HCT116 (cell line): ENCODE measurements around the gene FRMD4B. TPM values are rescaled to one million over a fixed set of nuclear protein-coding genes. Genes with fewer than 3 reads are reported as not detected.

ENCODE experiments used
- ATAC-seq: fragments of 200-7000 bp; cut with Tn5 transposase; 2 replicates; pipeline ENCODE4 v1.9.1; 2020; ENCODE audit warnings: mild to moderate bottlenecking, moderate library complexity
- BruUV-seq: library from RNA; stranded (reverse); fragments of 400-500 nt; replicated peaks from 2 replicates; lab custom pipeline; 2021; lab: Mats Ljungman, UMichigan
- CTCF ChIA-PET: fragments of 300-600 bp; sonication (Branson Sonifier 250); formaldehyde crosslinking; loops from one replicate; lab custom pipeline; 2021; ENCODE audit warnings: antibody characterized with exemption; lab: Charles Lee
- POLR2A ChIA-PET: fragments of 300-600, 350-600 bp; sonication (Branson Sonifier 250); formaldehyde crosslinking; loops from one replicate; lab custom pipeline; 2021; ENCODE audit warnings: antibody characterized with exemption; lab: Charles Lee
- RAD21 ChIA-PET, 2 experiments: fragments of 300-600 bp; sonication (Branson Sonifier 250); formaldehyde crosslinking; loops; one replicate each; lab custom pipeline; 2023; ENCODE audit warnings: low total read pairs in 2 of 2; ENCODE audit not compliant: uncharacterized antibody in 2 of 2, unreplicated experiment in 2 of 2, low non-redundant PET in 1 of 2; lab: Charles Lee
- DNase-seq: peaks from one replicate; pipeline ENCODE4 v3.0.0-alpha.2; 2010; ENCODE audit warnings: low read depth, low spot score
- H2AFZ ChIP-seq: fragments of 200-600 bp; shearing (Covaris generic), sonication (generic); 2 replicates; pipeline ENCODE4 v1.6.1; 2017; ENCODE audit warnings: low read depth, mixed run types, mixed read lengths, antibody characterized with exemption, low read length; ENCODE audit not compliant: poor library complexity, severe bottlenecking
- H3K27ac ChIP-seq: 2 replicates; pipeline ENCODE4 v1.5.1; 2012; ENCODE audit warnings: low read depth, low read length
- H3K27me3 ChIP-seq: fragments of 200-600 bp; sonication (generic); 2 replicates; pipeline ENCODE4 v1.6.1; 2016; ENCODE audit warnings: mixed run types, low read length, mixed read lengths; ENCODE audit not compliant: insufficient read depth
- H3K36me3 ChIP-seq, 2 experiments: fragments of 200-500 bp in 1 of 2; fragments of 200-600 bp in 1 of 2; sonication (Bioruptor generic) in 1 of 2; sonication (generic) in 1 of 2; 2 replicates each; pipeline versions ENCODE4 v1.5.1 to v1.6.1; 2014 to 2016; ENCODE audit warnings: low read length in 2 of 2, inconsistent platforms in 1 of 2, mixed read lengths in 1 of 2, mixed run types in 1 of 2; ENCODE audit not compliant: insufficient read depth in 2 of 2, control insufficient read depth in 1 of 2
- H3K4me1 ChIP-seq, 2 experiments: fragments of 200-600 bp in 1 of 2; sonication (generic) in 1 of 2; 2 replicates each; pipeline versions ENCODE4 v1.5.1 to v1.6.1; 2012 to 2017; ENCODE audit warnings: low read length in 2 of 2, inconsistent platforms in 1 of 2, mild to moderate bottlenecking in 1 of 2, mixed read lengths in 1 of 2, mixed run types in 1 of 2, moderate library complexity in 1 of 2; ENCODE audit not compliant: insufficient read depth in 2 of 2, control insufficient read depth in 1 of 2
- H3K4me2 ChIP-seq: fragments of 200-600 bp; sonication (generic); 2 replicates; pipeline ENCODE4 v1.6.1; 2017; ENCODE audit warnings: mixed run types, low read length, mixed read lengths
- H3K4me3 ChIP-seq, 2 experiments: fragments of 200-600 bp in 1 of 2; sonication (generic) in 1 of 2; replicated peaks in 1 of 2; 2 replicates each; pipeline ENCODE4 v1.5.1; 2011 to 2016; ENCODE audit warnings: low read length in 2 of 2, control low read depth in 1 of 2, low read depth in 1 of 2, mild to moderate bottlenecking in 1 of 2, mixed read lengths in 1 of 2, mixed run types in 1 of 2
- H3K79me2 ChIP-seq: fragments of 200-600 bp; sonication (generic); 2 replicates; pipeline ENCODE4 v1.6.1; 2017; ENCODE audit warnings: mild to moderate bottlenecking, mixed run types, low read length, moderate library complexity, mixed read lengths; ENCODE audit not compliant: insufficient read depth
- H3K9ac ChIP-seq: fragments of 200-600 bp; sonication (generic); 2 replicates; pipeline ENCODE4 v1.6.1; 2016; ENCODE audit warnings: low read length, mixed read lengths
- H3K9me2 ChIP-seq: fragments of 200-600 bp; sonication (generic), shearing (Covaris generic); 2 replicates; pipeline ENCODE4 v1.6.1; 2017; ENCODE audit warnings: mixed run types, mild to moderate bottlenecking, moderate library complexity; ENCODE audit not compliant: insufficient read depth
- H3K9me3 ChIP-seq, 2 experiments: fragments of 200-500 bp in 1 of 2; fragments of 200-600 bp in 1 of 2; sonication (Bioruptor generic) in 1 of 2; sonication (generic) in 1 of 2; 2 replicates each; pipeline ENCODE4 v1.6.1; 2014 to 2017; ENCODE audit warnings: low read length in 2 of 2, mixed read lengths in 2 of 2, inconsistent platforms in 1 of 2, low read depth in 1 of 2, mild to moderate bottlenecking in 1 of 2, mixed run types in 1 of 2, moderate library complexity in 1 of 2; ENCODE audit not compliant: control insufficient read depth in 1 of 2, insufficient read depth in 1 of 2
- H4K20me1 ChIP-seq: fragments of 200-600 bp; sonication (generic), shearing (Covaris generic); 2 replicates; pipeline ENCODE4 v1.6.1; 2017; ENCODE audit warnings: mixed run types, mild to moderate bottlenecking, moderate library complexity; ENCODE audit not compliant: insufficient read depth
- CBX3 ChIP-seq: IDR thresholded peaks from 2 replicates; pipeline ENCODE4 v1.6.1; 2012; ENCODE audit warnings: low read depth
- CTCF ChIP-seq, 3 experiments: fragments of 200-600 bp in 1 of 3; sonication (generic) in 1 of 3; IDR thresholded peaks in 2 of 3; conservative IDR thresholded peaks in 1 of 3; 2 replicates each; pipeline ENCODE4 v1.5.1; 2012 to 2017; ENCODE audit warnings: low read depth in 2 of 3, low read length in 2 of 3, antibody characterized with exemption in 1 of 3, borderline replicate concordance in 1 of 3, control low read depth in 1 of 3, mild to moderate bottlenecking in 1 of 3, mixed read lengths in 1 of 3, mixed run types in 1 of 3, moderate library complexity in 1 of 3; ENCODE audit not compliant: insufficient read depth in 1 of 3
- ELF1 ChIP-seq: IDR thresholded peaks from 2 replicates; pipeline ENCODE4 v1.6.1; 2012; ENCODE audit warnings: low read depth, borderline replicate concordance
- EZH2 ChIP-seq: fragments of 200-600 bp; sonication (generic); IDR thresholded peaks from 2 replicates; pipeline ENCODE4 v1.6.1; 2017; ENCODE audit warnings: antibody characterized with exemption, mixed run types
- POLR2AphosphoS5 ChIP-seq: IDR thresholded peaks from 2 replicates; pipeline ENCODE4 v1.6.1; 2011; ENCODE audit warnings: mild to moderate bottlenecking, low read depth, low read length, moderate library complexity
- SP1 ChIP-seq: IDR thresholded peaks from 2 replicates; pipeline ENCODE4 v1.6.1; 2012; ENCODE audit warnings: low read depth
- TCF7L2 ChIP-seq: IDR thresholded peaks from 2 replicates; pipeline ENCODE4 v1.7.0; 2011; ENCODE audit warnings: borderline replicate concordance, inconsistent platforms; ENCODE audit not compliant: insufficient read depth, insufficient read length; ENCODE audit errors: extremely low read depth
- intact Hi-C: fragments of 100-400 bp; cut with micrococcal nuclease; formaldehyde crosslinking; loops from 2 replicates; pipeline ENCODE4 v1.10.0; 2022
- total RNA-seq: library from RNA; stranded (reverse); gene quantifications from one replicate; pipeline ENCODE4 v1.2.1, GENCODE V29; 2021; ENCODE audit not compliant: unreplicated experiment
- TF ChIP-seq, protein P1 (sequence below): IDR thresholded peaks from 2 replicates; pipeline ENCODE4 v1.6.1; 2012

The FRMD4B gene
- total RNA-seq, 1 experiment from 2014 or later = 2.0 TPM

- no peak for DNase-seq
- H3K4me2 ChIP-seq = no peak overlapping the region
Observed at GRCh38 chr3:69354948-69355347, 30.9 kb downstream of the FRMD4B start.

More at GRCh38 chr3:69354948-69355347, 30.9 kb downstream of the FRMD4B start:
- ChIA-PET POLR2A (no interaction called here), CTCF (interaction anchor here (0.9 kb wide), 1 partner anchor 48 kb away, joined by 3 read pairs; no protein-coding TSS in a partner anchor), RAD21 (no interaction called here)
- H3K9me2 ChIP-seq = no peaks in the 10 kb centered on the region
- no peak overlapping the region for H3K4me3 ChIP-seq
- no peaks in the 10 kb centered on the region for H3K4me1 ChIP-seq
- TF ChIP-seq, protein P1, sequence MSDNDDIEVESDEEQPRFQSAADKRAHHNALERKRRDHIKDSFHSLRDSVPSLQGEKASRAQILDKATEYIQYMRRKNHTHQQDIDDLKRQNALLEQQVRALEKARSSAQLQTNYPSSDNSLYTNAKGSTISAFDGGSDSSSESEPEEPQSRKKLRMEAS = no peak
- TF ChIP-seq EZH2 (no peak), CBX3 (no peak), POLR2AphosphoS5 (no peak), SP1 (no peak), TCF7L2 (no peak), ELF1 (no peak), CTCF (IDR thresholded peaks at IDR 0.05 in 2 of 3, conservative IDR thresholded peaks at IDR 0.05 in 1 of 3; ENCODE audit: borderline replicate concordance in 1 of 3, insufficient read depth in 1 of 3, low read depth in 2 of 3, low read length in 2 of 3) (no peak)
- no peaks in the 10 kb centered on the region for H4K20me1 ChIP-seq
- BruUV-seq = no TSS peak
- no peaks in the 10 kb centered on the region for H3K36me3 ChIP-seq
- no peak overlapping the region for H2AFZ ChIP-seq
- intact Hi-C loops = no loop called here
- H3K9me3 ChIP-seq = no peaks in the 10 kb centered on the region
- ATAC-seq = no peak
- H3K27me3 ChIP-seq = peaks cover 20% of the 10 kb centered on the region
- H3K27ac ChIP-seq = no peak overlapping the region
- H3K9ac ChIP-seq = no peak overlapping the region
- no peaks in the 10 kb centered on the region for H3K79me2 ChIP-seq
